NCI-H187 (cell line): Measurements from ENCODE around the gene HERC4.
"Not testable (repeated sequence)": the region's sequence is repeated elsewhere in the genome, so short reads cannot be mapped to it uniquely, and the experiment has no call there.

Experiments
- DNase-seq, 2 experiments: peaks; one replicate each; lab custom pipeline; 2025; lab: John Stamatoyannopoulos, UW

HERC4 gene

DNA sequence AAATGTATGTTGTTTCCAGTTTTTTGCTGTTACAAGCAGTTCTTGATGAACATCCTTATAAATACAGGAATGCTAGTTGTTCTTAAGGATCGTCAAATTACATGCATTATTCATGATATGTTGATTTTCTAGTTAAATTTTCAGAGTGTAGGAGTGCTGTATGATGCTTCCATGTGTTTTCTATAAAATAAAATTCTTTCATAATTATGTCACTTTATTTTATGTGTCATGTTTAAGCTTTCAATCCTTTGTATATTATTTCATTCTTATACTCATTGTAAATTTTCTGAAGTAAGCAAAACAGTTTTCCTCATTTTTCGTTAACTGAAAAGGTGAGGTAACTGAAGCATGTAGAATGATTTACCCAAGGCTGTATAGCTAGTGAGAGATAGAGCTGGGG is 17.4 kb upstream of the HERC4 start:
- no peak for DNase-seq

- DNase-seq: no peak
Measured at GRCh38 chr10:68090586-68090985, 15.5 kb upstream of the HERC4 start.

DNA sequence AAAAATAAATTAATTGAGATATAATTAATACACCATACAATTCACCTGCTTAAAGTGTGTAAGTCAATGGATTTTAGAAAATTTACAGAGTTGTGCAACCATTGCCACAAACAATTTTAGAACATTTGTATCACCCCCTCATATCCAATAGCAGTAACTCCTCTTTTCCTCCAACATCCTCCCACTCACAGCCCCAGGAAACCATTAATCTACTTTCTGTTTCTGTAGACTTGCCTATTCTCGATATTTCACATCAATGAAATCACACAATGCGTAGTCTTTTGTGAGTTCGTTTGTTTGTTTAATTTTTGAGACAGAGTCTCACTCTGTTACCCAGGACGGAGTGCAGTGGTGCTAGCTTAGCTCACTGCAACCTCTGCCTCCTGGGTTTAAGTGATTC is 13.7 kb upstream of the HERC4 start:
- DNase-seq: no peak

DNA sequence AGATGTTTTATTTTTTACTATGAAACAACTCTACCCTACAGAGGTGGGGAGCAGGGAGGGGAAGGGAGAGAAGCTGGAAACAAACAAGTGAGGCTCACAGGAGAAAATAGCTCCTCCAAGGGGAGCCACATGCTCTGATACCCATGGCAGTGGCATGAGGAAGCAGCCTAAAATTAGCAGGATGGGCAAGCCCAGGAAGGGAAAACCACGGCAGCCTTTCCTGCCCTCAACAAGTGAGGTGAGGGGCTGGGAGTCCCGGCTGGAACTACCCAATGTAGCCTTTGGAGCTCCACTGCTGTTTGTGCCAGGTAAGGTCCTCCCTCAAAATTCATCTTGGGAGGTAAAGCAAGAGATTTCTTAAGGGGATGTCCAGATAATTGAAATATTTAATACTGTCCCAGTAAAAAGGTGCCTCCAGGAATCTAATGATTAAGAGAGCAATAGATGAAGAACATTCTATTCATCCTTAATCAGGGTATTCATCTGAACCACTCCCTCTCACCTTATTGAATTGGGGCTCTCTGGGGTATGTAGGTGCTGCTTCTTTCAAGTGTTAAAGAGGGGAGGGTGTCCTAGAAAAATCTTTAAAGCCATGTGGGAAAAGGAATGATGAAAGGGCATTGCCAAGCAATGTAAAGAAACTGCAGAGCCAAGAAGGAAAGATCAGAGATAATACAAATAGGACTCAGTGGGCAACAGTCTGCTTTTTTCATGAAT is 12.8 kb upstream of the HERC4 start:
- no peak for DNase-seq

GRCh38 chr10:68086910-68087684 is 12.0 kb upstream of the HERC4 start:
- DNase-seq: no peak

DNA sequence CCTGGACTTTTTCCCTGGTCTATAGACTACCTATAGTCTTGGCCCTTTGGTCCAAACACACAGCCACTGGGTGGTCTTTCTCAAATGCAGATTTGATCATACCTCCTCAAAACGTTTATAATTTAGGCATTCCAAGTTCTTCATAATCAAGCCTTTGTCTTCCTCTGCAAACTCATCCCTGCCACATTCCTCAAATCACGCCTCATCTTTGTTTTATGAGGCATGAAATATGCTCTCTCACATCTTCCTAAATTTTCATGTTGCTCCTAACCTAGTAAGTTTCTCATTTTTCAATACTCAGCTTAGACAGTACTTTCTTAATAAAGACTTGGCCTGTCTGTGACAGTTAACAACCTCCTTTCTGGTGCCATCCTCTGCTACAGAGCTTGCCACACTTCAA is 10.9 kb upstream of the HERC4 start:
- no peak for DNase-seq

GRCh38 chr10:68084469-68084868 is 9.4 kb upstream of the HERC4 start:
- DNase-seq: no peak

- DNase-seq: no peak
Measured at GRCh38 chr10:68083953-68084352, 8.9 kb upstream of the HERC4 start.

DNA sequence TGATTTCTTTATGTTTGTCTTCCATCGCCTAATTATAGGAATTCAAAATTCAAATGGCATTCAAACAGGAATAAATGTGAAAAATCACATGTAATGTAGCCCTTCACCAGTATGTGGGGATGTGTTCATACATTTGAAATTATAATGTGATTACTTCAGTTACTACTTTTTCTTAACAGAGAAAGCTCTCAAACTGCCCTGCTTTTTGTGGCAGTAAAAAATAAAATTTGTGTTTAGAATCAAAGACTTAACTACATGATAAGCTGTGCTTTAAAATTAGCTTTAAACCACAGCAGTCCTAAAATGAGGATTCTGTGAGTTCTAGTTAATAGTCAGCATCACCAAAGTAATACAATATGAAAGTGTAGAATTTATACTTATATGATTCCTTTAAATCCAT is 7.8 kb upstream of the HERC4 start:
- no peak for DNase-seq

GRCh38 chr10:68081916-68082315 is 6.8 kb upstream of the HERC4 start:
- no peak for DNase-seq

DNA sequence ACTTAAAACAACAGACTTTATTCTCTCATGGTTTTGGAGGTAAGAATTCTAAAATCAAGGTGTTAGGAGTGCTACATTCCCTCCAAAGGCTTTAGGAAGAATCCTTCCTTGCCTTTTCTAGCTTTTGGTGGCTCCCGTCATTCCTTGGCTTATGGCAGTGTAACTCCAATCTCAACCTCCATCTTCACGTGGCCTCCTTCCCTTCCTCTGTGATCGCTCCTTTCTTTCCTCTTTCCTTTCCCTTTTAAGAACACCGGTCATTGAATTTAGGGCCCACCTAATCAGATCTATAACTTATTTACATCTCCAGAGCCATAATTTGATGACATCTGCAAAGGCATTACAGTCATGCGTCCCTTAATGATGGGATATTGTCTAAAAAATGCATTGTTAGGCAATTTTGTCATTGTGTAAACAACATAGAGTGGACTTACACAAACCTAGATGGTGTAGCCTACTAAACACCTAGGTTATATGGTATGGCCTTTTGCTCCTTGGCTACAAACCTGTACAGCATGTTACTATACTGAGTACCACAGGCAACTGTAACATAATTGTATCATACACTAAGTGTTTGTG is 5.9 kb upstream of the HERC4 start:
- DNase-seq: no peak

DNA sequence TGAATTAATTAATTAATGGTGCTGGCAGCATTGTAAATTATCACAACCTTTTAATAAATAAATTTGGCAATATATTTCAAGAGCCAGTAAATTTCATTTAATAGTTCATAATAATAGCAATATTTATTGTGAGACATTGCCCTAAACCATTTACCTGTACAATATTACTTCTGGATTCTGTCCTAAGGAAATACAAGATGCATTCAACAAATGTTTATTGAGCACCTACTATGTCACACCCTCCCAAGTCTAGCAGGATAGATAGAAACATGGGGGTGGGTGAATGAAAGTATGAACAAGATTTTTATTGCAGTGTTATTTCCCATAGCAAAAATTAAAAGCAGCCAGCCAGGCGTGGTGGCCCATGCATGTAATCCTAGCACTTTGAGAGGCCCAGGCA is 4.4 kb upstream of the HERC4 start:
- DNase-seq: no peak

GRCh38 chr10:68077026-68077425 is 1.9 kb upstream of the HERC4 start:
- no peak for DNase-seq

DNA sequence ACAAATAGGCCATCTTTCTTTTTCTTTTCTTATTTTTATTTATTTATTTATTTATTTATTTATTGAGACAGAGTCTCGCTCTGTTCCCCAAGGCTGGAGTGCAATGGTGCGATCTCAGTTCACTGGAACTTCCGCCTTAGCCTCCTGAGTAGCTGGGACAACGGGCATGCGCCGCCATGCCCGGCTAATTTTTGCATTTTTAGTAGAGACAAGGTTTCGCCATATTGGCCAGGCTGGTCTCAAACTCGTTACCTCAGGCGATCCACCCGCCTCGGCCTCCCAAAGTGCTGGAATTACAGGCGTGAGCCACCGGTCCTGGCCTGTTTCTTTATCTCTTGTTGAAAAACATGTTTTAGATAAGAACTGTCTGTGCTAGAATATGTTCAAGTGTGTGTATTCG is 998 bp upstream of the HERC4 start:
- DNase-seq: not testable (repeated sequence)

DNA sequence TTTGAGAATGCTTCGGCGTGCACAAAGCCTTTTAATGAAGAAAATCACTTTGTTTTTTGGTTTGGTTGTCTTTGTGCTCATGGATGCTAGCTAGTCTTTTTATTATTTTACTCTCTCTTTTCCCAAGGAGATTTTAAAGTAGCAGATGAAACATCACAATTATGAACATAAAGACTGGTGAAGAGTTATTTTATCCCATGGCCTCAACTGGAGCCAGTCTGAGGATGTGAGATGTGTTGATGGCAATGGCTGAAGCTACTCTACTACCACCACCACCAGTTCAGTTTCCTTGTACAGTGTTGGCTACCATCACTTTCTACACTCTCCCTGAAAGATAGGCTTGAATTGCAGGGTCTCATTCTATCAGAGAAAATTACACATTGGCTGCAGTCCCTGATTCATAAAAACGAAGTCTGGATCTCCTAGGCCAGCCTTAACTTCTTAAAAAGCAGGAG is 494 bp upstream of the HERC4 start:
- DNase-seq: no peak

GRCh38 chr10:68074031-68074774 is 880 bp downstream of the HERC4 start:
- no peak for DNase-seq

DNA sequence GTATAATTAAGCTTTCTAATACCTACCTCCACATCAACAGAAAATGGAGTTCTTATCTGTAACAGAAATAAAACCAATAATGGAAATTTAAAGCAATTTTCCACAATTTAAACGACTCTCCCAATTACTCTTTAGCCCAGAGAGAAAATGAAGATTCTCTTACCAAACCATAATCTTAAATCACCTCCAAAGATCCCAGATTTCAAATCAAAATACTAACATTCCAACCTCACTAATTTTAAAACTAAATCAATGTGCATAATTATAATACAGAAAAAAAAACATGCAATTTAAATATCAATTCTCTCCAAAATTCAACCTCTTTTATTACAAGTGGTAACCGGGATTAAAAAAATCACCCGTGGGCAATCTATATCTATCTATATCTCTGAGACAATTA is 1.5 kb downstream of the HERC4 start:
- no peak for DNase-seq

- DNase-seq: no peak
Measured at GRCh38 chr10:68067508-68067907, 7.6 kb downstream of the HERC4 start.

DNA sequence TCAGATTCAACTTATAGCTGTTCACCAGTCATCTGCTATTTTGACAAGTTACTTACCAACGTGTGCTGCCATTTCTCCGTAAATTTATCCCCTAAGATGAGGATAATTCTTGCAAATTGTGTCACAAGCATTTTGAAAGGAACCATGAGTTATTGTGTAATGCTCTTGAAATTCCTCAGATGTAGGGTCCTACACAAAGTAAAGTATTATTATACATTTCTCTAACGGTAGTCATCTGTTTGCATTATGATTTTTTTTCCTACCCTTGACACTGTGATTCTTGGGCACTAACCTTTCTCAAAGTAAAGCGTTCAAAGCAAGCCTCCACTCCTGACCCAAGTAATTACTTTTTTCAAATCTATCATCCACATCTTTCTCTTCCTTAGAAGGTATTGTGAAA is 8.1 kb downstream of the HERC4 start:
- DNase-seq: no peak

GRCh38 chr10:68053553-68053952 is 21.5 kb downstream of the HERC4 start:
- no peak for DNase-seq

DNA sequence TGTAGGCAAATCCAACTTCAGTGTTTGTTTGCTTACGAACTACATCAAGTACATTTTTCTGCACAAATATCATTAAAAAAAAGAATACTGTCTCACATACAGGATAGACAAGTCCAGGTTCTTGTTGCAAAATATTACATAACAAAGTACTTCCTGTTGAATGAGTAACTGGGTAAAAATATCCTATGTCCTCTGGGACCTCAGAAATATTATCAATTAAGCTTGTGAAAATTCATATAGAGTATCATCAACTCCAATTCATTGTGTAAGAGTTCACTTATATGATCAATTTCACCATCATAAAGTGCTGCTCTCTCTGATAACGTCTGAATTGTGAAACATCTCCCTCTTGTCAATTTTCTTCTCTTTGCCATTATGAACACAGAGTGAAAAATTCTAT is 22.6 kb downstream of the HERC4 start:
- DNase-seq: no peak

DNA sequence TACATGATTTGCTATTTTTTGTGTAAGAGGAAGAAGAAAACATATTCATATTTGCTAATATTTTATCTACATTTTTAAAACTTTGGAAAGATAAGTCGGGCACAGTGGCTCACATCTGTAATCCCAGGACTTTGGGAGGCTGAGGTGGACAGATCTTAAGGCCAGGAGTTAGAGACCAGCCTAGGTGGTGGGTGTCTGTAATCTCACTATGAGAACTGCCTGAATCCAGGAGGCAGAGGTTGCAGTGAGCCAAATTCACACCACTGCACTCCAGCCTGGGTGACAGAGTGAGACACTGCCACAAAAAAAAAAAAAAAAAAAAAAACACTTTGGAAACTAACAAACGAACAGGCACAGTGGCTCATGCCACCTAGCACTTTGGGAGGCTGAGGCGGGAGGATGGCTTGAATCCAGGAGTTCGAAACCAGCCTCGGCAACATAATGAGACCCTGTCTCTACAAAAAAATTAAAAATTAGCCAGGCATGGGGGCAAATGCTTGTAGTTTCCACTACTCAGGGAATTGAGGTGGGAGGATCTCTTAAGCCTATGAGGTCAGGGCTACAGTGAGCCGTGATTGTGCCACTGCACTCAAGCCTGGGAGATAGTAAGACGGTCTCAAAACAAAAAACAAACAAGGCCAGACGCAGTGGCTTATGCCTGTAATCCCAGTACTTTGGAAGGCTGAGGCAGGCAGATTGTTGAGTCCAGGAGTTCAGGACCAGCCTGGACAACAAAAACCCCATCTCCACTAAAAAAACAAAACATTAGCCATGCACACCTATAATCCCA is 25.6 kb downstream of the HERC4 start:
- DNase-seq: no peak
